Stimulated activated memory B cell treated with anti-CD40 and anti-IgM and Interleukin-4, amounts not matched to agents 10 μg/mL and 1 μg/mL and 100 μg/mL, for 72 hours (primary cell): ENCODE results near the gene TUFT1.
"Not testable (repeated sequence)": the region's sequence is repeated elsewhere in the genome, so short reads cannot be mapped to it uniquely, and the experiment has no call there.

ENCODE experiments used
- ATAC-seq: fragments of 150-1000 bp; cut with Tn5 transposase; 2 replicates; pipeline ENCODE4 v1.10.0; 2021
- H3K27ac Mint-ChIP-seq: one replicate; pipeline ENCODE4 v1.8.0; 2022; ENCODE audit warnings: mild to moderate bottlenecking, mixed read lengths
- H3K27me3 Mint-ChIP-seq: one replicate; pipeline ENCODE4 v1.8.0; 2022; ENCODE audit warnings: mixed read lengths
- H3K36me3 Mint-ChIP-seq: one replicate; pipeline ENCODE4 v1.8.0; 2022; ENCODE audit warnings: mixed read lengths
- H3K4me1 Mint-ChIP-seq: one replicate; pipeline ENCODE4 v1.8.0; 2022; ENCODE audit warnings: mixed read lengths
- H3K4me3 Mint-ChIP-seq: one replicate; pipeline ENCODE4 v1.8.0; 2022; ENCODE audit warnings: mild to moderate bottlenecking, moderate library complexity, mixed read lengths
- H3K9me3 Mint-ChIP-seq: one replicate; pipeline ENCODE4 v1.8.0; 2022; ENCODE audit warnings: mixed read lengths

TUFT1 gene

GRCh38 chr1:151604291-151604690, 64.2 kb downstream of the TUFT1 start:
- no peak overlapping the region for H3K4me3 Mint-ChIP-seq
- H3K27ac Mint-ChIP-seq, result no peak overlapping the region
- no peaks in the 10 kb centered on the region for H3K36me3 Mint-ChIP-seq
- H3K9me3 Mint-ChIP-seq, result no peaks in the 10 kb centered on the region
- H3K27me3 Mint-ChIP-seq, result peaks cover 28% of the 10 kb centered on the region
- H3K4me1 Mint-ChIP-seq, result no peaks in the 10 kb centered on the region
- no peak for ATAC-seq

GRCh38 chr1:151606384-151606783, 66.3 kb downstream of the TUFT1 start:
- no peak overlapping the region for H3K4me3 Mint-ChIP-seq
- H3K27me3 Mint-ChIP-seq, result peaks cover 28% of the 10 kb centered on the region
- no peaks in the 10 kb centered on the region for H3K36me3 Mint-ChIP-seq
- H3K4me1 Mint-ChIP-seq, result no peaks in the 10 kb centered on the region
- no peak overlapping the region for H3K27ac Mint-ChIP-seq
- no peak for ATAC-seq
- H3K9me3 Mint-ChIP-seq, result no peaks in the 10 kb centered on the region

- peaks cover 28% of the 10 kb centered on the region for H3K27me3 Mint-ChIP-seq
- no peak overlapping the region for H3K4me3 Mint-ChIP-seq
- H3K27ac Mint-ChIP-seq, result no peak overlapping the region
- H3K4me1 Mint-ChIP-seq, result no peaks in the 10 kb centered on the region
- no peak for ATAC-seq
- no peaks in the 10 kb centered on the region for H3K36me3 Mint-ChIP-seq
- H3K9me3 Mint-ChIP-seq, result no peaks in the 10 kb centered on the region
These were observed 66.7 kb downstream of the TUFT1 start for GRCh38 chr1:151606857-151607256.

- H3K36me3 Mint-ChIP-seq, result peaks cover 6% of the 10 kb centered on the region
- H3K9me3 Mint-ChIP-seq, result no peaks in the 10 kb centered on the region
- H3K27me3 Mint-ChIP-seq, result peaks cover 17% of the 10 kb centered on the region
- peaks cover 23% of the 10 kb centered on the region for H3K4me1 Mint-ChIP-seq
- ATAC-seq, result no peak
- no peak overlapping the region for H3K27ac Mint-ChIP-seq
- H3K4me3 Mint-ChIP-seq, result no peak overlapping the region
These were observed 70.0 kb downstream of the TUFT1 start for GRCh38 chr1:151610142-151610541.

GRCh38 chr1:151611288-151611790, 71.2 kb downstream of the TUFT1 start:
- Mint-ChIP-seq H3K36me3 (peaks cover 6% of the 10 kb centered on the region), H3K4me3 (peak overlapping the region; percentile 94), H3K27ac (peak overlapping the region; percentile 86), H3K9me3 (no peaks in the 10 kb centered on the region), H3K27me3 (peaks cover 17% of the 10 kb centered on the region), H3K4me1 (peaks cover 35% of the 10 kb centered on the region)
- no peak for ATAC-seq

GRCh38 chr1:151611832-151612500, 71.9 kb downstream of the TUFT1 start, which contains the start of gene SNX27:
Gene SNX27, plus strand, starts transcription at chr1:151612050. Its CDS starts 152 bp downstream, at chr1:151612202.
- Mint-ChIP-seq H3K9me3 (no peaks in the 10 kb centered on the region), H3K4me3 (peak within 1 kb of the TSS; percentile 94), H3K27me3 (peaks cover 17% of the 10 kb centered on the region), H3K4me1 (peaks cover 35% of the 10 kb centered on the region), H3K36me3 (peaks cover 6% of the 10 kb centered on the region), H3K27ac (peak within 1 kb of the TSS; percentile 86)
- peak; percentile 98 for ATAC-seq

GRCh38 chr1:151612501-151613281, 72.6 kb downstream of the TUFT1 start:
- peak; percentile 32 for ATAC-seq
- peak overlapping the region; percentile 86 for H3K27ac Mint-ChIP-seq
- H3K9me3 Mint-ChIP-seq, result no peaks in the 10 kb centered on the region
- H3K4me1 Mint-ChIP-seq, result peaks cover 35% of the 10 kb centered on the region
- peaks cover 11% of the 10 kb centered on the region for H3K27me3 Mint-ChIP-seq
- H3K4me3 Mint-ChIP-seq, result peak overlapping the region; percentile 94
- peaks cover 6% of the 10 kb centered on the region for H3K36me3 Mint-ChIP-seq

GRCh38 chr1:151613282-151613780, 73.2 kb downstream of the TUFT1 start:
- Mint-ChIP-seq H3K27me3 (peaks cover 4% of the 10 kb centered on the region), H3K4me1 (peaks cover 35% of the 10 kb centered on the region), H3K9me3 (no peaks in the 10 kb centered on the region), H3K36me3 (peaks cover 6% of the 10 kb centered on the region), H3K4me3 (peak overlapping the region; percentile 94), H3K27ac (peak overlapping the region; percentile 86)
- ATAC-seq, result no peak

GRCh38 chr1:151615711-151616504, 75.8 kb downstream of the TUFT1 start:
- no peaks in the 10 kb centered on the region for H3K9me3 Mint-ChIP-seq
- H3K27ac Mint-ChIP-seq, result no peak overlapping the region
- H3K4me1 Mint-ChIP-seq, result peaks cover 55% of the 10 kb centered on the region
- no peaks in the 10 kb centered on the region for H3K27me3 Mint-ChIP-seq
- no peak for ATAC-seq
- H3K36me3 Mint-ChIP-seq, result peaks cover 6% of the 10 kb centered on the region
- no peak overlapping the region for H3K4me3 Mint-ChIP-seq

GRCh38 chr1:151616505-151616849, 76.4 kb downstream of the TUFT1 start:
- Mint-ChIP-seq H3K27me3 (no peaks in the 10 kb centered on the region), H3K36me3 (peaks cover 6% of the 10 kb centered on the region), H3K4me3 (no peak overlapping the region), H3K9me3 (no peaks in the 10 kb centered on the region), H3K27ac (no peak overlapping the region), H3K4me1 (peaks cover 59% of the 10 kb centered on the region)
- ATAC-seq, result no peak

GRCh38 chr1:151618003-151618402, 77.9 kb downstream of the TUFT1 start:
- H3K36me3 Mint-ChIP-seq, result no peaks in the 10 kb centered on the region
- no peak overlapping the region for H3K27ac Mint-ChIP-seq
- no peaks in the 10 kb centered on the region for H3K27me3 Mint-ChIP-seq
- no peak for ATAC-seq
- H3K4me3 Mint-ChIP-seq, result no peak overlapping the region
- peaks cover 53% of the 10 kb centered on the region for H3K4me1 Mint-ChIP-seq
- no peaks in the 10 kb centered on the region for H3K9me3 Mint-ChIP-seq

GRCh38 chr1:151618470-151618869, 78.4 kb downstream of the TUFT1 start:
- no peaks in the 10 kb centered on the region for H3K27me3 Mint-ChIP-seq
- H3K36me3 Mint-ChIP-seq, result no peaks in the 10 kb centered on the region
- peaks cover 48% of the 10 kb centered on the region for H3K4me1 Mint-ChIP-seq
- H3K4me3 Mint-ChIP-seq, result no peak overlapping the region
- H3K27ac Mint-ChIP-seq, result no peak overlapping the region
- no peaks in the 10 kb centered on the region for H3K9me3 Mint-ChIP-seq
- no peak for ATAC-seq

GRCh38 chr1:151618996-151619395, 78.9 kb downstream of the TUFT1 start:
- not testable (repeated sequence) for ATAC-seq, H3K27ac Mint-ChIP-seq, H3K27me3 Mint-ChIP-seq, H3K9me3 Mint-ChIP-seq, H3K36me3 Mint-ChIP-seq, H3K4me3 Mint-ChIP-seq
- H3K4me1 Mint-ChIP-seq, result peaks cover 43% of the 10 kb centered on the region

- no peaks in the 10 kb centered on the region for H3K36me3 Mint-ChIP-seq
- no peaks in the 10 kb centered on the region for H3K9me3 Mint-ChIP-seq
- no peak for ATAC-seq
- H3K27me3 Mint-ChIP-seq, result no peaks in the 10 kb centered on the region
- peak overlapping the region; percentile 25 for H3K27ac Mint-ChIP-seq
- no peak overlapping the region for H3K4me3 Mint-ChIP-seq
- H3K4me1 Mint-ChIP-seq, result peaks cover 39% of the 10 kb centered on the region
These were observed 79.5 kb downstream of the TUFT1 start for GRCh38 chr1:151619489-151620093.

- no peaks in the 10 kb centered on the region for H3K27me3 Mint-ChIP-seq
- no peak overlapping the region for H3K4me3 Mint-ChIP-seq
- ATAC-seq, result no peak
- peak overlapping the region; percentile 25 for H3K27ac Mint-ChIP-seq
- no peaks in the 10 kb centered on the region for H3K36me3 Mint-ChIP-seq
- no peaks in the 10 kb centered on the region for H3K9me3 Mint-ChIP-seq
- H3K4me1 Mint-ChIP-seq, result peaks cover 35% of the 10 kb centered on the region
These were observed 80.2 kb downstream of the TUFT1 start for GRCh38 chr1:151620286-151620685.
